Measurements from ENCODE around the gene BEX4.
A peak's percentile ranks its signal among the peaks of the same experiment; 100 is the strongest.
"Not testable (repeated sequence)": the region's sequence is repeated elsewhere in the genome, so short reads cannot be mapped to it uniquely, and the experiment has no call there.

Gene BEX4

DNA sequence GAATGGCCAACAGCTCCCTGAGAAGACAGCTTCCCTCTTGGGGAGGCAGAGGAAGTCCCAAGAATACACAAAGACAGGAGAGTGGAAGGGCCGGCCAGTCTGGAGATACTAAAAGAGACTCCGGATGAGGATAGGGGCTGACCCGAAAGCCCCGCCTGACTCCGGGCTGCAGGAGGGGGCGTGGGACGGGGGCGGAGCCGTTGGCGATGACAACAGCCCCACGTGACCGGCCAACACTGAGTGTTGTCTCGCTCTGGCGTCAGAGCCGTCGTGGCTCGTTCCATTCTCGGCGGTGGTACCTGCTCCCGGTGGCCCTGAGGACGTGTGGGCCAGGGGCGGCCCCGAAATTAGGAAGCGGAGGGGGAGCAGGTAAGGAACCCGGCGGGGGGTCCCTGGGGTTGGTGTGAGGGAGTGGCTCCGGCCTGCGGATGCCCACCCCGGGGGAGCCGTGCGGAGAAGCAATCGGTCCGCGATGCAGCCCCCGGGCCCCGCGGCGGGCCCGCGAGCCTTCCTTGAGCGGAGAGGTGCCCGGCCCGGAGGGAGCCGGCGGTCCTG lies at the start of gene BEX4:
Gene BEX4 (plus strand): TSS at position 239 of the 555 bp plus-strand sequence. CDS start 1,046 bp downstream, outside the sequence.
- DNase-seq, result peak; percentile 5

DNA sequence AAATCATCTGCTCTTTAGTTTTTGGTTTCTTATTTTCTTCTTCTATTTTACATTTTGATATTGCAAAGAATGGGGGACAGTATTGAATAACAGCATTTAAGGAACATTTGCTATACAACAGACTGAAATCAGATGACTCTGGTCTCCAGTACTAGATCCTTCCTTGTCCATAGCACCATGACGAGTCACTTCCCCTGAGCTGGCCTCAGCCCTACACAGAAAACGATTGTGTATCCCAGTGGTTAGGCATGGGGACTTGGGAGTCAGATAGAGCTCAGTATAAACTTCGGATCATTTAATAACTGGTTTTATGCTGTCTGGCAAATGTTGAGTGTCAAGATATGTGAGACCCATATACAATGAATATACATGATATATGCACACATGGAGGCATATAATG lies 44.7 kb upstream of the BEX4 start:
- DNase-seq, result no peak

GRCh38 chrX:103171353-103171752 lies 43.6 kb upstream of the BEX4 start:
- no peak for DNase-seq

DNA sequence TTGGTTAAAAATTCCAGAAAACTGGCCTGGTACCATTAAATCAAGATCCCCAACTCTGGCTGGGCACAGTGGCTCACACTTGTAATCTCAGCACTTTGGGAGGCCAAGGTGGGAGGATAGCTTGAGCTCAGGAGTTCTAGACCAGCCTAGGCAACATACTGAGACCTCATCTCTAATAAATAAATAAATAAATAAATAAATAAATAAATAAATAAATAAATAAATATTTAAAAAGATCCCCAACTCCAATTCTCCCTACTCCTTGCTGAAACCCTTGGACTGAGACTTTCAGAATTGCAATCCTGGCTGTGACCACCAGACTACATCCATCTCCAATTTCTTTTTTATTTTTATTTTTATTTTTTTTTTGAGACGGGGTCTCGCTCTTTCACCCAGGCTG lies 39.7 kb upstream of the BEX4 start:
- DNase-seq, result not testable (repeated sequence)

GRCh38 chrX:103175944-103176753 lies 38.8 kb upstream of the BEX4 start:
- no peak for DNase-seq

GRCh38 chrX:103177556-103177955 lies 37.4 kb upstream of the BEX4 start:
- DNase-seq, result no peak

GRCh38 chrX:103183912-103184311 lies 31.0 kb upstream of the BEX4 start:
- no peak for DNase-seq

DNA sequence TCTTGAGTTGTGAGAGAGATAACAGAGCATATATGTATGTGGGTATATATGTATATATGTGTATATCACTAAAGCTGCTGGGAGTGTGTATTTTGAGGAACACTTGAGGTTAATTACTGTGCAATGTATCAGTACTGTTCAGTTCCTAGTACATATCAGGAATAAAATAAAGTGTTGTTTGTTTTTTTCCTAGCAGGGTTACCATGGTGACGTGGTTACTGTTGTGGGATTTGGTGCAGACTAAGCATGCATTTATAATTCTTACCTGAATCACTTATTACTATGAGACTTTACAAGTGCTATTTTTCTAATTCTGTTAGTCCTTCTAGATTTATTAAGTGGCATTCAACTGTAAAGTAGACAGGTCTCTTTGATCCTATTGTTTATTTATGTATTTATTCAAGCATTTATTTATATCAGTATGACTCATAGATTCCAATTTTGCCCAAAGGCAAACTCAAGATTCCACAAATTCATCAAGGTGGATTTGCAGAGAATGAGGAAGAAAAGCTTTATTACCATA lies 26.9 kb upstream of the BEX4 start:
- no peak for DNase-seq

DNA sequence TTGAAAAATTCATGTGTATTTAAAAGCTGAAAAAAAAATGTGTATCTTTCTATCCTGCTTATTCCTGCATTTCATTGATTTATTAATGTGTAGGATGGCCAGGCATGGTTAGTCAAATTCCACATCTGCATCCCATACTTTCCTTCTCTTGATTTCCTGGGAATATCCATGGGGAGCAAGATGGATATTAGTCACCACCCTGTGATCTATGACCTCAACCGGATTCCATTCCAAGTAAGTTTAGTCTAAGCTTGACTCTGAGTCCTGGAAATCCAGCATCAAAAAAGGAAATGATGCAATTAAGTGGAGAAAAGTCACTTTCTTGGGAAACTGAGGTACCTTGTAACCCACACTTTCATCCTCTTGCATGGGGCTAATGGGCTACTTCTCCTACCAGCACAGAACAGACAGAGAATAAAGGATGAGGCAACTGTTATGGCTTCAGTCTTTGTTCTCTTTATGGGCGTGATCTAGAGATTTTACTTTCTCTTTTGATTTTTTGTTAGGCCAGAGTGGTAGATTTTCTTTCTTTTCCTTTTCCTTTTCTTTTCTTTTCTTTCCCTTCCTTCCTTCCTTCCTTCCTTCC lies 17.1 kb upstream of the BEX4 start:
- no peak for DNase-seq

DNA sequence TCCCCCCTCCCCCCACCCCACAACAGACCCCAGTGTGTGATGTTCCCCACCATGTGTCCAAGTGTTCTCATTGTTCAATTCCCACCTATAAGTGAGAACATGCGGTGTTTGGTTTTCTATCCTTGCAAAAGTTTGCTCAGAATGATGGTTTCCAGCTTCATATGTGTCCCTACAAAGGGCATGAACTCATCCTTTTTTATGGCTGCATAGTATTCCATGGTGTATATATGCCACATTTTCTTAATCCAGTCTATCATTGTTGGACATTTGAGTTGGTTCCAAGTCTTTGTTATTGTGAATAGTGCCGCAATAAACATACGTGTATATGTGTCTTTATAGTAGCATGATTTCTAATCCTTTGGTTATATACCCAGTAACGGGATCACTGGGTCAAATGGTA lies 16.2 kb upstream of the BEX4 start:
- not testable (repeated sequence) for DNase-seq

DNA sequence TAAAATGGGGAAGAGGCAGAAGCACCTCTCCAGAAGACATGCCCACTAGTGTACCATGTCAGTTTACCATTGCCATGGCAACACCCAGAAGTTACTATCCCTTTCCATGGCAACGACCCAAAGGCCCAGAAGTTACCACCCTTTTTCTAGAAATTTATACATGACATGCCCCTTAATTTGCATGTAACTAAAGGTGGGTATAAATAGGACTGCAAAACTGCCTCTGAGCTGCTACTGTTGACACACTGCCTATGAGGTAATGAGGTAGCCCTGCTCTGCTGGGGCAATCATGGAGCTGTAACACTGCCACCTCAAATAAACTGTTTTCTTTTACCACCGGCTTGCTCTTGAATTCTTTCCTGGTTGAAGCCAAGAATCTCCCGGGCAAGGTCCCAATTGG lies 13.9 kb upstream of the BEX4 start:
- no peak for DNase-seq

- no peak for DNase-seq
Measured at GRCh38 chrX:103210056-103210455, 4.9 kb upstream of the BEX4 start.

- no peak for DNase-seq
Measured at GRCh38 chrX:103211012-103211715, 3.7 kb upstream of the BEX4 start.

GRCh38 chrX:103212749-103213457 lies 2.0 kb upstream of the BEX4 start:
- DNase-seq, result no peak

- no peak for DNase-seq
Measured at GRCh38 chrX:103215425-103215991, 600 bp downstream of the BEX4 start.

- no peak for DNase-seq
Measured at GRCh38 chrX:103220511-103221323, 5.8 kb downstream of the BEX4 start.

DNA sequence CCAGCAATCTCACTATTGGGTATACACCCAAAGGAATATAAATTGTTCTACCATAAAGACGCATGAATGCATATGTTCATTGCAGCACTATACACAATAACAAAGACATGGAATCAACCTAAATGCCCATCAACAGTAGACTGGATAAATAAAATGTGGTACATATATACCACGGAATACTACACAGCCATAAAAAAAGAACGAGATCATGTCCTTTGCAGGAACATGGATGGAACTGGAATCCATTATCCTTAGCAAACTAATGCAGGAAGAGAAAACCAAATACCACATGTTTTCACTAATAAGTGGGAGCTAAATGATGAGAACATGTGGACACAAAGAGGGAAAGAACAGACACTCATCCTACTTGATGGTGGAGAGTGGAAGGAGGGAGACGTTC lies 11.0 kb downstream of the BEX4 start:
- not testable (repeated sequence) for DNase-seq

- no peak for DNase-seq
Measured at GRCh38 chrX:103233263-103233662, 18.4 kb downstream of the BEX4 start.

GRCh38 chrX:103234869-103235268 lies 20.0 kb downstream of the BEX4 start:
- no peak for DNase-seq

GRCh38 chrX:103235608-103236007 lies 20.7 kb downstream of the BEX4 start:
- not testable (repeated sequence) for DNase-seq

GRCh38 chrX:103236296-103236695 lies 21.4 kb downstream of the BEX4 start:
- no peak for DNase-seq

Measured in cortex of kidney (tissue), 1 donor.